GM18519 (cell line): ENCODE measurements around the gene B3GNT7.
"Not testable (repeated sequence)": the region's sequence is repeated elsewhere in the genome, so short reads cannot be mapped to it uniquely, and the experiment has no call there.

Experiments
- ATAC-seq: cut with Tn5 transposase; IDR thresholded peaks from one replicate; pipeline ENCODE4 v1.9.1; 2021; ENCODE audit warnings: mild to moderate bottlenecking, moderate library complexity; ENCODE audit not compliant: unreplicated experiment, low FRiP score

The B3GNT7 gene, protein sequence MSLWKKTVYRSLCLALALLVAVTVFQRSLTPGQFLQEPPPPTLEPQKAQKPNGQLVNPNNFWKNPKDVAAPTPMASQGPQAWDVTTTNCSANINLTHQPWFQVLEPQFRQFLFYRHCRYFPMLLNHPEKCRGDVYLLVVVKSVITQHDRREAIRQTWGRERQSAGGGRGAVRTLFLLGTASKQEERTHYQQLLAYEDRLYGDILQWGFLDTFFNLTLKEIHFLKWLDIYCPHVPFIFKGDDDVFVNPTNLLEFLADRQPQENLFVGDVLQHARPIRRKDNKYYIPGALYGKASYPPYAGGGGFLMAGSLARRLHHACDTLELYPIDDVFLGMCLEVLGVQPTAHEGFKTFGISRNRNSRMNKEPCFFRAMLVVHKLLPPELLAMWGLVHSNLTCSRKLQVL

GRCh38 chr2:231395188-231396057, at the start of gene B3GNT7:
Gene B3GNT7 (plus strand): TSS chr2:231395710. CDS start chr2:231395804, 94 bp downstream.
- no peak for ATAC-seq

DNA sequence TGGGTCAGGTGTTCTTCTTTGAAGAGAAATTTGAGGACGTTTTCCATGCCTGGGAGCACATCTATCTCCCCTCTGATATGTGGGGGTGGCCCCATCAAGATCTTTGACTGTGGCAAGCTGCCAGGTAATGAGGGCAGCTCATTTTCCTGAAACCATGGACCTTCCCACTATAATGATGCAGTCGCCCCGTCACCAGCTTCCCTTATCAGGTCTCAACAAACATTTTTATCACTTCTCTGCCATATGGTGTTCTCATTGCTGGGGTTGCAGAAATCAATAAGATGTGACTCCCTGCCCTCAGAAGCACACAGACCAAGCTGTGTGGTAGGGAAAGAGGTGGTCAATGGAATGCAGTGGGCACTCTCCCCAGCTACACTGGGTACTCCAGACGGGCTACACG, 48.4 kb upstream of the B3GNT7 start:
- no peak for ATAC-seq

GRCh38 chr2:231347638-231348037, 47.9 kb upstream of the B3GNT7 start:
- no peak for ATAC-seq

GRCh38 chr2:231348173-231348572, 47.3 kb upstream of the B3GNT7 start:
- ATAC-seq, result no peak

GRCh38 chr2:231348704-231349373, 46.7 kb upstream of the B3GNT7 start:
- no peak for ATAC-seq

DNA sequence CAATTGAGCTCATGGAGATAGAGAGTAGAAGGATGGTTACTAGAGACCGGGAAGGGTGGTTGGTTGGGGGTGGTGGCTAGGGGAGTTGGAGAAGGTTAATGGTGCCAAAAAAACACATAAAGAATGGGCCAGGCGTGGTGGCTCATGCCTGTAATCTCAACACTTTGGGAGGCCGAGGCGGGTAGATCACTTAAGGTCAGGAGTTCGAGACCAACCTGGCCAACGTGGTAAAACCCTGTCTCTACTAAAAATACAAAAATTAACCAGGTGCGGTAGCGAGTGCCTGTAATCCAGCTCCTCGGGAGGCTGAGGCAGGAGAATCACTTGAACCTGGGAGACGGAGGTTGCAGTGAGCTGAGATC, 46.2 kb upstream of the B3GNT7 start:
- not testable (repeated sequence) for ATAC-seq

DNA sequence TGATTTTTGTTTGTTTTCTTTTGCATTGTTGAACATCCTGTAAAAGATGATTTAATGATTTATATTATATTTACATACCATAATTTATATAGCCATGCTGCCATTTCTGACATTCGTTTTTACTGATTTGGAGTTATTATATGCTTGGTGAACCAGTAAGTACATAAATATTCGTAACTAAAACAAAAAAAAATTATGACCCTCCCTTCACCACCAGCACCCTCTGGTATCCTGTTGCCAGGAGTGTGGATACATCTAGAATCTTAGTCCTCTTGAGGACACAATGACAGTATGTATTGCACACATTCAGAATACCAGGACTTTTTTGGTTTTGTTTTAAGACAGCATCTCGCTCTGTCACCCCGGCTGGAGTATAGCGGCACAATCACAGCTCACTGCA, 43.9 kb upstream of the B3GNT7 start:
- no peak for ATAC-seq

- ATAC-seq, result no peak
Measured at GRCh38 chr2:231353469-231353868, 42.0 kb upstream of the B3GNT7 start.

- ATAC-seq, result no peak
Measured at GRCh38 chr2:231355508-231356465, 39.7 kb upstream of the B3GNT7 start.

DNA sequence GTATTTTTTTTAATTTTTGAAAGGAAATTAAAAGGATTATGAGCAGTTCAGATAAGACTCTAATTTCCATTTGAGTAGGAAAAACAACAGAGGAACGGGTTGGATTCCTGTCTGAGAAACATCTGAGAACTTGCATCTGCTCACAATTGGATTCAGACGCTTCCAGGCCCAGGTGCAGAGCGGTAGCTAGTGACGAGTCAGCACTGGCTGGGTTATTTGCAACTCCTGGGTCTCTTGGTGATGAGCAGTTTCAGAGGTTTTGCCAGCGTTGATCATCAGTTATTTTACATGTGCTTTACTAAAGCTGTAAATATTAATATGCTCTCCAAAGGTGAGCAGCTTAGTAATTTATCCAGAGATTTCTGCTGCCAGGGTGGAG, 39.1 kb upstream of the B3GNT7 start:
- no peak for ATAC-seq

GRCh38 chr2:231357048-231357447, 38.5 kb upstream of the B3GNT7 start:
- no peak for ATAC-seq

DNA sequence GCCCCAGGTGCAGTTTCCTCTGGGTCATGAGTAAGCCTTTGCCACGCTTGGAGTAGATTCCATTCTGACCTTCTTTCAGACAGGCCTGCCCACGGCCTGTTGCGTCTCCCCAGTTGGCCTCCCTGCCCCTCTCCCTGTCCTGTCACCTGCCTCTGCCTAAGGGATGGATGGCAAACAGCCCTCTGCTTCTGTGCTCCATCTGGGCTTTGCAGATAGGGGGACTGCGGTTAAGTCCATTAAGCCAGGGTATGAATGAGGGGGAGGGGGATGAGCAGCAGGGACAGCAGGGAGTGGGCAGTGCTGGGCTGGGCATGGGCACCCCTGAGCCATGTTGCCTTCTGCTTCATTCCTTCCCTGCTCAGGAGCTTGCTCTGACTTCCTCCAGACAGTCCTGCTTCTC, 37.6 kb upstream of the B3GNT7 start:
- no peak for ATAC-seq

DNA sequence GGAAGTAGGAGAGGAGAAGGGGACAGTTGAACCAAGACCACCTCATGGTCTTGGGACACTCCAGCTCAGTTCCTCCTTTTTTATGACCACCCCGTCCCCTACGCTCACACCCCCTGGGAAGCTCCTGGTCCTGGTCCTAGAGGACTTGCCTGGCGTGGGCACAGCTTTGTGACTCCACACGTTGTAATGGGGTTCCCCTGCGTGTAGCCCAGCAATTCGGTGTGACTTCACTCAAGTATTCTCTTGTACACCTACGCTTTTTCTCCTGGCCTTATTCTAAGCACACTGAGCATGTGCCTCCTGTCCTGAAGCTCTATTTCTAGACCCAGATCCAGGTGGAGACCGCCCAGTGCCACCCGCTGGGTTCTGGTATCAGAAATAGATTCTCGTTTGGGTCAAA, 36.1 kb upstream of the B3GNT7 start:
- no peak for ATAC-seq

DNA sequence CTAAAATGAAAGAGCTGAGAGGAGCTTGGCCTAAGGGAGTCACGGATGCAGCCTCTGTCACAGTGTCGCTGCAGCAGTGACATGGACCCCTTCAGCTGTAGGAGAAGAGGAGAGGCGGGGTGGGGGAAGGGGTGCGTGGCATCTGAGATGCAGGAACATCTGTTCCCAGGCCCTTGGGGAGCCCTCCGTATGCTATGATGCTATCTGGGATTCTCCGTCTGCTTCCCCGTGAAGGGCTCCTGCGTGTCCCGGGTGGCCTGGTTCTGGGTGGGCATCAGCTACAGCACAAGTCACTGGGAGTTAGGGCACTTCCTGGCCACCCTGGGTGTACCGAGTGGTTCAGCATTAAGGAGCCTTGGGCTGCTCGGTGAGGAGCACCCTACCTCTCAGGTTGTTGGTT, 35.6 kb upstream of the B3GNT7 start:
- no peak for ATAC-seq

DNA sequence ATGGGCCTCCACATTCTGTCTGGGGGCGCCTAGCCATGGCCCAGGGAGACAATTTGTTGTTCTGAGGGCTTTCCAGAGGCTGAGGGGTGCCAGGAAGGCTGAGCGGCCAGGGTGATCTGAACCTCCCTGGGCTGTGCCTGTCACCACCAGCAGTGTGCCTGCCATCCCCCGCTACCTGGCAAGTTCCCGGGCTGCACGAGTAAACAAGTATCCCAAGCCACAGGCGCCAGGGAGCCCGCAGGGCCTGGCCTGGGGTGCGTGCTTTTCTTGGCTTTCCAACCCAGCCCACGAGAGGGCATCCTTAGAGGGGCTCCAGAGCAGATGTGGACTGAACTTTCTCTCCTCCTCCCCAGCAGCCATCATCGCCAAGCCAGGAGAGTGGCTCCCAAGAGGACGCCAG, 35.1 kb upstream of the B3GNT7 start:
- ATAC-seq, result no peak

GRCh38 chr2:231360881-231361371, 34.6 kb upstream of the B3GNT7 start:
- no peak for ATAC-seq

GRCh38 chr2:231361701-231362554, 33.6 kb upstream of the B3GNT7 start:
- ATAC-seq, result peak; percentile 90

GRCh38 chr2:231362555-231363184, 32.8 kb upstream of the B3GNT7 start:
- ATAC-seq, result no peak

DNA sequence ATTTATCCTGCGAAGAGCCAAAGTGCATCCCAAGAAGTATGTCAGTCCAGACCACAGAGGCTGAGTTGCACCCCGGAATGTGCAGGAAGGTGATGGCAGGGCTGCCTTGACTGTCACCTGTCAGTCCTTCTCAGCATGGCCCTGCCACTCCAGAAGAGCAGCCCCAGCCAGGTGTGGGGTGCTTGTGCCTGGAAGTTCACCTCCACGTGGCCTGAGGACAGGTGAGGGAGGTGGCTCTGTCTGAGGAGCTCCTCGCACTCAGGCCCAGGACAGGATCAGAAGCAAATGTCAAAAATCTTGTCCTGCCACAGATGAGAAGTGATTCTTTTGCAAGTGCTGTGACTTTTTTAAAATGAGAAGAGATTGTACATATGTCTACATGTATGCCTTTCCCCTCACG, 31.4 kb upstream of the B3GNT7 start:
- ATAC-seq, result no peak
